ENCODE results near the gene CYP2W1. TPM values are rescaled to one million over a fixed set of nuclear protein-coding genes. Genes with fewer than 3 reads are reported as not detected.

Gene CYP2W1
- total RNA-seq, 1 donor from 2014 or later: not detected

DNA sequence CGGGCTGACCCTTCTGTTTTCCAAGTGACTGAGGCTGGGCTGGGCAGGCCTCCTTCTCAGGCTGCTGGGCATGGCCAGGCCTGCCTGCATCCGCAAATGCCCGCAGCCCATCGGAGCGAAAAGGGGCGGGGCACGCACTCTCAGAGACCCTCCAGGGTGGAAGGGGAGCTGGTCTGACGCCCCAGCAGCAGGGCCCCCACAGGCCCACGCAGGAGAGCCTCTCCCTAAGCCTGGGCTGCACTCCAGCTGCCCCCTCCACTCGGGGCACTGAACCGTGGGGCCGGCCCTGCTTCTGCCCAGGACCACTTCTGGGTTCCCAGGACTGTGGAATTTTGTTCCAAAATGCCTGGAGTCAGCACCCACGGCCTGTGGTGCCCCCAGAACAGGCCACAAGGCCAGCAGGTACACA lies 37.8 kb upstream of the CYP2W1 start:
- H4K20me1 ChIP-seq (ENCODE audit: insufficient read depth, low read length): no peaks in the 10 kb centered on the region
- H3K9ac ChIP-seq (ENCODE audit: low read length): no peak overlapping the region
- H3K9me3 Mint-ChIP-seq (ENCODE audit: unreplicated experiment): peaks cover 8% of the 10 kb centered on the region
- no peaks in the 10 kb centered on the region for H3K79me2 ChIP-seq (ENCODE audit: insufficient read depth, low read length)
- no peak overlapping the region for H3K4me3 ChIP-seq (ENCODE audit: insufficient read depth, low read depth, low read length)
- H3K9me3 ChIP-seq (ENCODE audit: insufficient read depth, low read depth, low read length): peaks cover 2% of the 10 kb centered on the region
- H3K4me2 ChIP-seq (ENCODE audit: low read length): no peak overlapping the region
- no peak overlapping the region for H3K27ac Mint-ChIP-seq (ENCODE audit: unreplicated experiment)
- H3K36me3 ChIP-seq (ENCODE audit: insufficient read depth, low read length): no peaks in the 10 kb centered on the region
- DNase-seq (ENCODE audit: low read depth) (no peak), FAIRE-seq (no peak)
- peaks cover 24% of the 10 kb centered on the region for H3K27me3 Mint-ChIP-seq (ENCODE audit: low read depth, unreplicated experiment)
- H3K36me3 Mint-ChIP-seq (ENCODE audit: low read depth, unreplicated experiment): no peaks in the 10 kb centered on the region
- H3K27me3 ChIP-seq (ENCODE audit: insufficient read depth, low read length): peaks cover 8% of the 10 kb centered on the region
- no peaks in the 10 kb centered on the region for H3K4me1 ChIP-seq (ENCODE audit: insufficient read depth, low read length)
- no peak overlapping the region for H3K4me3 Mint-ChIP-seq (ENCODE audit: unreplicated experiment)
- TF ChIP-seq EZH2 (IDR thresholded peaks at IDR 0.05; ENCODE audit: insufficient read depth, low read length) (no peak), CTCF (IDR thresholded peaks at IDR 0.05; ENCODE audit: insufficient read depth, low read depth, low read length) (no peak)
- no peak overlapping the region for H2AFZ ChIP-seq (ENCODE audit: low read depth, low read length)
- no peak overlapping the region for H3K27ac ChIP-seq (ENCODE audit: low read depth, low read length)
- H3K4me1 Mint-ChIP-seq (ENCODE audit: low read depth, unreplicated experiment): no peaks in the 10 kb centered on the region

DNA sequence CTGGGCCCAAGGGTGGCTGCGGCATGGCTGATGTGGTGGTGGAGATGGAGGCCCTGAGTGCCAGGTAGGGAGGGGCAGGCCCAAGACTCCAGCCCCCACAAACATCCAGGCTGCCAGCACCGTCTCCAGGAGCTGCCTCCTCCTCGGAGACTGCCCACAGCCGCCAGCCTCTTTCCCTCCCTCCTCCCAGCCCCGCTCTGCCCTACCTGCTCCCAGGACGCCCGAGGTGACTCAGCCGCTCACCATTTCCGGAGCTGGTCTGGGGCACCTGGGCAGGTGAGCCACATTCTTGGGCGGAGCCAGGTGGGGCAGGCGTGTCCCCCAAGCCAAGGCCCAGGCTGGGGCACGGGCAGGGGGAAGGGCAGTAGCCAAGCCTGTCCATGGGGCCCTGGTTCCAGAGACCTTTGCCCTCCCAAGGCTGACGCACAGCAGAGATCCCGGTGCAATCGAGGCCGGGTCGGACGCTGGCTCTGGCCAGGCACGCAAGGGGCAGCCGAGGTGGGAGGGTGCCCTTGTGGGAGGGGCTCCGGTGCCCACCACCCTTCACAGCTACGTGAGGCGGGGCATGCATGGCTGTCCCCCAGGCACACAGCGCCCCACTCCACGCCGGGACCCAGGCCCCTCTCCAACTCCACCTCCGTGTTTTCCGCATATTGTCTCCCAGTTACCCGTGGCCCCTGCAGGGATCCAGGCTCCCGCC lies 37.3 kb upstream of the CYP2W1 start:
- Mint-ChIP-seq H3K4me1 (ENCODE audit: low read depth, unreplicated experiment) (no peaks in the 10 kb centered on the region), H3K36me3 (ENCODE audit: low read depth, unreplicated experiment) (no peaks in the 10 kb centered on the region), H3K27me3 (ENCODE audit: low read depth, unreplicated experiment) (peaks cover 20% of the 10 kb centered on the region), H3K4me3 (ENCODE audit: unreplicated experiment) (no peak overlapping the region), H3K9me3 (ENCODE audit: unreplicated experiment) (peaks cover 4% of the 10 kb centered on the region), H3K27ac (ENCODE audit: unreplicated experiment) (no peak overlapping the region)
- no peak for TF ChIP-seq EZH2 (IDR thresholded peaks at IDR 0.05; ENCODE audit: insufficient read depth, low read length)
- Histone ChIP-seq H3K36me3 (ENCODE audit: insufficient read depth, low read length) (no peaks in the 10 kb centered on the region), H3K4me2 (ENCODE audit: low read length) (no peak overlapping the region), H3K4me3 (ENCODE audit: insufficient read depth, low read depth, low read length) (no peak overlapping the region), H3K9me3 (ENCODE audit: insufficient read depth, low read depth, low read length) (no peaks in the 10 kb centered on the region), H4K20me1 (ENCODE audit: insufficient read depth, low read length) (no peaks in the 10 kb centered on the region), H3K27me3 (ENCODE audit: insufficient read depth, low read length) (peaks cover 5% of the 10 kb centered on the region), H2AFZ (ENCODE audit: low read depth, low read length) (no peak overlapping the region), H3K9ac (ENCODE audit: low read length) (no peak overlapping the region), H3K4me1 (ENCODE audit: insufficient read depth, low read length) (no peaks in the 10 kb centered on the region), H3K27ac (ENCODE audit: low read depth, low read length) (no peak overlapping the region), H3K79me2 (ENCODE audit: insufficient read depth, low read length) (no peaks in the 10 kb centered on the region)
- no peak for DNase-seq (ENCODE audit: low read depth)
- no peak for FAIRE-seq

DNA sequence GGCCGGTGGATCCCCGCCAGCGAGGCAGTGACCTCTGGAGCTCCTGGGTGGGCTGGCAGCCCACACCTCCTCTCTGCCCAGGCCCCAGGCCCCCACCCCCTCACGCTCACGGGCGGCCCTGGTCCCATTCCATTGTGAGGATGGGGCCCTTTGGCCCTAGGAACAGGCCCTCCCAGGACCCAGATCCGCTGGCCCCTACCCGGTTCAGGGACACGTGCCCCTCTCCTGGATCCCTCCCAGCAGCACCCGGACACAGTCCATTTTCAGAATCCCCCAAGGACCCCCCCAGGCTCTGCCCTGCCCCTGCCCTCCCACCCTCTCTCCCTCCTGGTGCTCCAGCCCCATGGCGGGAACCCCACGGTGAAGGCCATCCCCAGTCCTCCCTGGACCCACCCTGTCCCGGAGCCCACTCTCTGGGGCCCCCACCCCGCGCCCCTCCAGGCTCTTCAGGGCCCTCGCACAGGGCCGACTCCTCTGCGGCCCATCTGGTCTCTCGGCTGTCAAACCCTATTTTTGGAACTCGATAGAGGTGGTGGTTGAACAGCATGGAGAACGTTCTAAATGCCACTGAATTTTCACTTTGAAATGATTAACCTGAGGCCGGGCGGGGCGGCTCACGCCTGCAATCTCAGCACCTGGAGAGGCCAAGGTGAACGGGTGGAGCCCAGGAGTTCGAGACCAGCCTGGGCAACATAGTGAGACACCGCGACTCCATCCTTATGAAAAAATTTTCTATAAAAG lies 36.6 kb upstream of the CYP2W1 start:
- Histone ChIP-seq H3K36me3 (ENCODE audit: insufficient read depth, low read length) (no peaks in the 10 kb centered on the region), H3K9me3 (ENCODE audit: insufficient read depth, low read depth, low read length) (no peaks in the 10 kb centered on the region), H2AFZ (ENCODE audit: low read depth, low read length) (no peak overlapping the region), H3K4me3 (ENCODE audit: insufficient read depth, low read depth, low read length) (no peak overlapping the region), H3K79me2 (ENCODE audit: insufficient read depth, low read length) (no peaks in the 10 kb centered on the region), H3K9ac (ENCODE audit: low read length) (no peak overlapping the region), H3K27ac (ENCODE audit: low read depth, low read length) (no peak overlapping the region), H4K20me1 (ENCODE audit: insufficient read depth, low read length) (no peaks in the 10 kb centered on the region), H3K4me2 (ENCODE audit: low read length) (no peak overlapping the region), H3K4me1 (ENCODE audit: insufficient read depth, low read length) (no peaks in the 10 kb centered on the region), H3K27me3 (ENCODE audit: insufficient read depth, low read length) (peaks cover 5% of the 10 kb centered on the region)
- Mint-ChIP-seq H3K27me3 (ENCODE audit: low read depth, unreplicated experiment) (peaks cover 17% of the 10 kb centered on the region), H3K4me3 (ENCODE audit: unreplicated experiment) (no peak overlapping the region), H3K36me3 (ENCODE audit: low read depth, unreplicated experiment) (no peaks in the 10 kb centered on the region), H3K27ac (ENCODE audit: unreplicated experiment) (no peak overlapping the region), H3K9me3 (ENCODE audit: unreplicated experiment) (peaks cover 4% of the 10 kb centered on the region), H3K4me1 (ENCODE audit: low read depth, unreplicated experiment) (no peaks in the 10 kb centered on the region)
- no peak for TF ChIP-seq CTCF (IDR thresholded peaks at IDR 0.05; ENCODE audit: insufficient read depth, low read depth, low read length)
- no peak for TF ChIP-seq EZH2 (IDR thresholded peaks at IDR 0.05; ENCODE audit: insufficient read depth, low read length)
- DNase-seq (ENCODE audit: low read depth) (no peak), FAIRE-seq (no peak)
